HG03196 (cell line): ENCODE measurements around the gene UBE2QL1.

Source experiments
- ATAC-seq: cut with Tn5 transposase; IDR thresholded peaks from one replicate; pipeline ENCODE4 v1.9.1; 2021; ENCODE audit not compliant: unreplicated experiment

UBE2QL1 gene

GRCh38 chr5:6453937-6454560, 5.4 kb downstream of the UBE2QL1 start:
- ATAC-seq, result no peak

GRCh38 chr5:6454628-6455053, 6.0 kb downstream of the UBE2QL1 start:
- no peak for ATAC-seq

- ATAC-seq, result no peak
Measured at GRCh38 chr5:6455571-6456200, 7.0 kb downstream of the UBE2QL1 start.

GRCh38 chr5:6456766-6457370, 8.2 kb downstream of the UBE2QL1 start:
- ATAC-seq, result no peak

- ATAC-seq, result no peak
Measured at GRCh38 chr5:6457592-6457991, 8.9 kb downstream of the UBE2QL1 start.

- no peak for ATAC-seq
Measured at GRCh38 chr5:6458833-6459232, 10.2 kb downstream of the UBE2QL1 start.

GRCh38 chr5:6459896-6460295, 11.2 kb downstream of the UBE2QL1 start:
- no peak for ATAC-seq

GRCh38 chr5:6461006-6461405, 12.3 kb downstream of the UBE2QL1 start:
- ATAC-seq, result no peak

- no peak for ATAC-seq
Measured at GRCh38 chr5:6461793-6462650, 13.4 kb downstream of the UBE2QL1 start.

GRCh38 chr5:6462671-6463070, 14.0 kb downstream of the UBE2QL1 start:
- ATAC-seq, result no peak

- no peak for ATAC-seq
Measured at GRCh38 chr5:6464441-6464840, 15.8 kb downstream of the UBE2QL1 start.

GRCh38 chr5:6465831-6466790, 17.5 kb downstream of the UBE2QL1 start:
- no peak for ATAC-seq

GRCh38 chr5:6466975-6467567, 18.4 kb downstream of the UBE2QL1 start:
- no peak for ATAC-seq

GRCh38 chr5:6467591-6467990, 18.9 kb downstream of the UBE2QL1 start:
- ATAC-seq, result no peak

- ATAC-seq, result no peak
Measured at GRCh38 chr5:6468104-6468503, 19.4 kb downstream of the UBE2QL1 start.

GRCh38 chr5:6468870-6469269, 20.2 kb downstream of the UBE2QL1 start:
- no peak for ATAC-seq

GRCh38 chr5:6469836-6470235, 21.2 kb downstream of the UBE2QL1 start:
- ATAC-seq, result no peak

- no peak for ATAC-seq
Measured at GRCh38 chr5:6470672-6471071, 22.0 kb downstream of the UBE2QL1 start.

GRCh38 chr5:6471252-6471651, 22.6 kb downstream of the UBE2QL1 start:
- ATAC-seq, result no peak

- no peak for ATAC-seq
Measured at GRCh38 chr5:6472792-6473191, 24.1 kb downstream of the UBE2QL1 start.
